ENCODE measurements around the gene KRT71.

- no peak for TF ChIP-seq CTCF (conservative IDR thresholded peaks at IDR 0.05; ENCODE audit: low read depth, low read length)
- TF ChIP-seq EZH2phosphoT487 (IDR thresholded peaks at IDR 0.05; ENCODE audit: borderline replicate concordance, low read length): no peak
Observed at GRCh38 chr12:52525661-52526499, 27.1 kb downstream of the KRT71 start.
